Occipital lobe (tissue), 2 donors: ENCODE data around the gene RPTOR. TPM values are rescaled to one million over a fixed set of nuclear protein-coding genes. Genes with fewer than 3 reads are reported as not detected.
"Not testable (repeated sequence)": the region's sequence is repeated elsewhere in the genome, so short reads cannot be mapped to it uniquely, and the experiment has no call there.

Experiments
- DNase-seq: peaks from one replicate; lab custom pipeline; 2025; lab: John Stamatoyannopoulos, UW
- total RNA-seq: library from RNA; depleted of rRNA; stranded (reverse); fragments of >200 nt; gene quantifications from one replicate; pipeline ENCODE4 v1.2.3, GENCODE V29; 2014

RPTOR gene
- total RNA-seq, 1 donor from 2014 or later = 14.2 TPM

GRCh38 chr17:80512233-80512632 lies 32.4 kb upstream of the RPTOR start:
- DNase-seq = no peak

- DNase-seq = no peak
Observed at GRCh38 chr17:80513201-80513600, 31.4 kb upstream of the RPTOR start.

- no peak for DNase-seq
Observed at GRCh38 chr17:80513892-80514291, 30.7 kb upstream of the RPTOR start.

GRCh38 chr17:80516171-80516932 lies 28.3 kb upstream of the RPTOR start:
- DNase-seq = no peak

GRCh38 chr17:80517641-80518040 lies 27.0 kb upstream of the RPTOR start:
- no peak for DNase-seq

- no peak for DNase-seq
Observed at GRCh38 chr17:80518392-80518791, 26.2 kb upstream of the RPTOR start.

- no peak for DNase-seq
Observed at GRCh38 chr17:80519091-80519781, 25.4 kb upstream of the RPTOR start.

GRCh38 chr17:80520810-80521455 lies 23.7 kb upstream of the RPTOR start:
- no peak for DNase-seq

- no peak for DNase-seq
Observed at GRCh38 chr17:80523054-80523744, 21.4 kb upstream of the RPTOR start.

- no peak for DNase-seq
Observed at GRCh38 chr17:80523956-80524712, 20.5 kb upstream of the RPTOR start.

GRCh38 chr17:80526116-80526910 lies 18.3 kb upstream of the RPTOR start:
- no peak for DNase-seq

- no peak for DNase-seq
Observed at GRCh38 chr17:80527016-80527645, 17.5 kb upstream of the RPTOR start.

- DNase-seq = no peak
Observed at GRCh38 chr17:80528536-80528935, 16.1 kb upstream of the RPTOR start.

- no peak for DNase-seq
Observed at GRCh38 chr17:80529104-80529903, 15.3 kb upstream of the RPTOR start.

- no peak for DNase-seq
Observed at GRCh38 chr17:80529904-80530292, 14.7 kb upstream of the RPTOR start.

- no peak for DNase-seq
Observed at GRCh38 chr17:80531400-80531799, 13.2 kb upstream of the RPTOR start.

GRCh38 chr17:80537386-80537785 lies 7.3 kb upstream of the RPTOR start:
- not testable (repeated sequence) for DNase-seq

- no peak for DNase-seq
Observed at GRCh38 chr17:80538484-80538883, 6.2 kb upstream of the RPTOR start.

GRCh38 chr17:80539022-80539641 lies 5.5 kb upstream of the RPTOR start:
- DNase-seq = no peak
